HG03575 (cell line): ENCODE data around the gene ANO2.

ENCODE experiments used
- ATAC-seq: cut with Tn5 transposase; IDR thresholded peaks from one replicate; pipeline ENCODE4 v1.9.1; 2021; ENCODE audit not compliant: unreplicated experiment, insufficient number of reproducible peaks, low FRiP score; ENCODE audit errors: extremely low read depth

Gene ANO2

DNA sequence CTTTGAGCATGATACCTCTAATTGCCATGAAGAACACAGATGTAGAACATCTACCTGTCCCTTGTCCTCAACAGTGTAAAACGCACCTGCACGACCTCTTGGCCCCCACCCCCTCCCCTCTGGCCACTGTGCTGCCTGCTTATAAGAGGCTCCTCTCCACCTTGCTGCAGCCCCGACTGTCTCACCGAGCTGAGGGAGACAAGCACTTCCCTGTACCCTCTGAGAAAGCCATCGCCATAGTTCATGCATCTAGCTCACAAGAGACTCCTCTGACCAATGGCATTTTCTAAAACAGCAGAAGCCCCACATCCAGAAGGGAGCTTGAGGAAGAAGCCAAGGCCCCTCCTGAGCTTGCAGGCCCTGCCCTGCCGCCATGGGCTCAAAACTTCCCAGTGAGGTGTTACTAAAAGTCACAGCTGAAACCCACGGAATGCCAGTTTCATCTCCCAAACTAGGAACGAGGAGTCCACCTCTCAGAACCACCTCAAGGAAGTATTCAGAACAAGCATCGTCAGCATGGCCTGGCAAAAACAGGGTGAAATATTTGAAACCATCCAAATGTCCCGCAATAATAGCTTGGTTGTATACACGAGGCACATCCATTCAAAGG, 21.5 kb upstream of the ANO2 start:
- no peak for ATAC-seq

DNA sequence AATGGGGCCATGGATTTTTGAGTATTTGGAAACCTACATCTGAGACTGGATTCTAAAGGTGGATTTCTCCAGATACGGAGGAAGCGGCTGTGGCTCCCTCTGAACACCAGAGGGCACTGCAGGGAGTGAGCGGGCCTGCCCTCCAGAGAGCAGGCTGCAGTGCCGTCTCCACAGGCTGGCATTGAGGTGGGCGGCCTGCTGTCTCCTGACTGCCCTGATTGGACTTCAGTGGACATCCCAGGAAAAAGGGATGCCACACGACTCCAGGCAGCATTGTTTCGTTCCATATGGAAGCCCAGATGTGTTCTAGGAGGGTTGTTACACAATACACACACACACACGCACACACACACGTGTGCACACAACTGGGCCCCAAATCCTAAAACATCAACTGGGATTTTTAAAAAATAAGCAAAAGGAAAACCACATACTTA, 20.9 kb upstream of the ANO2 start:
- ATAC-seq = no peak

DNA sequence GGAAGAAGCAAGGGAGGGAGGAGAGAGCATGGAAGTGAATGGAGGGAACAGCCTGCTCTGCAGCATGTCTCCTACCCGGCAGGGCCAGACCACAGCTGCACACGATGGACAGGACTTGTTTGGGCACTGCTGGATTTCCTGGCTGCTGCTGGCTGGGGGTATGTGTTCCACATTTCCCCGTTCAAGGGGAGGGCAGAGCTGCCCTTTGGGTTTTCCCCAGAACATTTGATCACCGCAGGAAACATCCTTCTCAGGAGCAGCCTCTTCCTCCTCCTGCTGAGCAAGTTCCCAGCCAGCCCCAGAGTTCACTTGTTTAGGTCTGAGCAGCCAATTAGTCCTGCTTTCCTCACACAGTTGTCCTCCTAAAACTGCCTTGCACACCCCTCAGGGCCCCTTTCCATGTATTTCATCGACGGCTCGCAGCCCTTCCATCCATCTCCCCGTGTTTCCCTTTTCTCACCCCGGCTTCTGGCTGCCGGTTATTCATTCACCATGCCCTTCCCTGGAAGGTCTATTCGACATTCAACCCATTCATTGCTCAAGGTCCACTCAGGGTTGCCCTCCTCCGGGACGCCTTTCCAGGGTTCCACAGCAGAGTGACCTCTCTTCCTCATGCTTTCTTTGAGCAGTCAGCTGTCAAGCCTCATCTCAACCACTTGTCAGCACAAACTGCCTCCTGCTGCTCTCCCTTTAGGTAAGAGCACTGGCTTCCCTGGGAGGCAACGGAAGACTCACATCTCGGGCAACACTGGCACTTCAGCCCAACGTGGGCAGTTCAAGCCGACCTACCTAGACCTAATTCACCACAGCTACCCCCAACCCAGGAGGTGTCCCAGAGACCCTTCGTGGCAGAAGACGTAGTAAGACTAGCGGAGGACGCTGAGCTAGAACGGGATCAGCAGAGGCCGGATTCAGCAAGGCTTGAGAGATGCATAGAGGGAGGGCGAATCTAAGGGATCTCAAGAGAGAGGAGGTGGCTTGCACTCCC, 20.1 kb upstream of the ANO2 start:
- ATAC-seq = no peak

DNA sequence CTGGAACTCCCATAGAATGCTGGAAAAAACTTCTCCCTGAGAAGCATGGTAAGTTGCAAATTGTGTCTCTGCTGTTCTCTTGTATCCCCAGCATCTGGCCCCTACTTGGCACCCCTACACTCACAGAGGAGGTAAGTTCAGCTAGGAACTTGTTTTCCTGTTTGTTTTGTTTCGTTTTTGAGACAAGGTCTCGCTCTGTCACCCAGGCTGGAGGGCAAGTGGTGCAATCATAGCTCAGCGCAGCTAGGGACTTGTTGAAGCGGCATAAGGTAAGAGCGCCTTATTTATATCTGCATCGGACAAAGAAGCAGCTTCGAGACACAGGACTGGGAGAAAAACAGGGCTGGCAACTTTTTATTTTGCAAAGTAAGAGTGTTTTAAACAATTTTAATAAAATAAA, 18.5 kb upstream of the ANO2 start:
- no peak for ATAC-seq

DNA sequence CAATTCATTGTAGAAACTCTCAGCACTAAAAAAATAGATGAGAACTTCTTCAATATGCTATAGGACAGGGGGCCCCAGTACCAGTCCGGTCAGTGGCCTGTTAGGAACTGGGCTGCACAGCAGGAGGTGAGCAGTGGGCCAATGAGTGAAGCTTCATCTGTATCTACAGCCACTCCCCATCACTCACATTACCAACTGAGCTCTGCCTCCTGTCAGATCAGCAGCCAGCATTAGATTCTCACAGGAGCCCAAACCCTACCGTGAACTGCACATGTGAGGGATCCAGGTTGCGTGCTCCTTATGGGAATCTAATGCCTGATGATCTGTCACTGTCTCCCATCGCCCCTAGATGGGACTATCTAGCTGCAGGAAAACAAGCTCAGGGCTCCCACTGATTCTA, 15.7 kb upstream of the ANO2 start:
- ATAC-seq = no peak

DNA sequence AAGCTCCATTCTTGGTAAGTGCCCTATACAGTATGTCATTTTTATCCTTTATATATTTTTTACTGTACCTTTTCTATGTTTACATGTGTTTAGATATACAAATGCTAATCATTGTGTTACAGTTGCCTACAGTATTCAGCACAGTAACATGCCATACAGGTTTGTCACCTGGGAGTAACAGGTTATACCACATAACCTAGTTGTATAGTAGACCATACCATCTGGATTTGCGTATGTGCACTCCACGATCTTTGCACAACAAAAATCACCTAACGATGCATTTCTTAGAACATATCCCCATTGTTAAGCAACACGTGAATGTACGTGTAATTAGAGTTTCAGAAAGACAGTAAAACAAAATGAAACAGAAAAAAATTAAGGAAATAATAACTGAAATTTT, 11.9 kb upstream of the ANO2 start:
- ATAC-seq = no peak

DNA sequence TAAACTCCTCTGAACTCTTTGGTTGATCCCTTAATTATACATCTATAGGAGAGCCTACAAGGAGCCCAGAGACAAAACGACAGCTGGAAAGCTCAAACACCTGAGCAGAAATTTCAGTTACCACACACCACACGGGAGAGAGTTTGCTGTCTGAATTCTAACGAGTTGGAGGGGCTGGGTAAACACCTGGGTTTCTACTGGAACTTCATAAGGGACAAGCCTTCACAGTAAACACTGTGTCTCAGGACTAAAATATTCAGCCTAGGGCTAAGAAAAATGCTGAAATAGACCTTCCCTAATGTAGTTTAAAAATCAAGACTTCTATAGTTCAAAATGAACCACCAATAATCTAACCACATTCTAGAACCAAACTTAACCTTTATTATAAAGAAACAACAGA, 9.6 kb upstream of the ANO2 start:
- no peak for ATAC-seq

DNA sequence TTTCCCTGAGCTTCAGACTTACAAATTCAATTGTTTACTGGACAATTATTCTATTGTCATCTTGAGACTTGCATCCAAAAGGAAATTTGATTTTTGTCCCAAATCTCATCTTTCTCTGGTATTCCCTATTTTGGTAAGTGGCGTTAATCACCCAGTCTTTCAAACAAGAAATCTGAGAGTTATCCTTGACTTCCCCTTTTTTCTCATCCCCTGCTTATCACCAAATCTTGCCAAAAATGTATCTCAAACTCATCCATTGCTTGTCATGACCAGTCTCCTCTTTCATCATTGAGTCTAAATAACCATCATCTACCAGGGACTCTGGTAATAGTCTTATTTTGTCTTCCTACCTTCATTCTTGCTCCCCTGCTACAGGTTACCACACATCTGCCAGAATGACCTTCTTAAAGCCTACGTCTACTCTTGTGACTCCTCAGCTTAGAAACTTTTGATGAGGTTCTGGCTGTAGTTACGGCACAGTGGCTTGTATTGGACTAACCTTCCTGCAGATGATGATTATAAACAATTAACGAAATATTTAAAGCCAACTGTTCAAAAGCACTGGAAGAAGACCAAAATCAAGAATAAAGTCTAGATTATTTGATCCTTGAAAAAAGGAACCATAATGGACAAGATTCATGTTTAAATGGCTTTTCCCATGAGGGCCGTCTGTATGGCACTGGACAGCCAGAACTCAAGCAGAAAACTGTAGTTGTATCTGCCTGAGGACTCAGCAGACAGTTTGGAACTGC, 9.0 kb upstream of the ANO2 start:
- ATAC-seq = no peak

DNA sequence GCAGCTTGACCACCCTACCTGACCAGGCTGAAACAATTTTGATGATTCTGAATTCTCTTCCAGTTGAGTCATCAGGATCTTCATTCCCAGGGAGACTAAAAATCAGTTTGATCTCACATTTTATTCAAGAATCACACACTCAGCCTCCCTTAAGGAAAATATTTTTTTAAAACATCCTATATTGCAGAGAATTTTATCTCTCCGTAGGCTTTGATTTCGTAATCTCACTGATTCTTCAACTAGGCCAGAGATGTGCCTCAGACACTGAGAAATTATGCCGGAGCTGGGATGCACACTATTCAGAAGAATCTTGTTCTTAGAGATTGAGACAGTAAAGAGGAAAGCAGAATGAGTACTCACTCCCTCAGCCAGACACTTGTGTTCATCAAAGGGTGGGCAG, 7.0 kb upstream of the ANO2 start:
- ATAC-seq = no peak

DNA sequence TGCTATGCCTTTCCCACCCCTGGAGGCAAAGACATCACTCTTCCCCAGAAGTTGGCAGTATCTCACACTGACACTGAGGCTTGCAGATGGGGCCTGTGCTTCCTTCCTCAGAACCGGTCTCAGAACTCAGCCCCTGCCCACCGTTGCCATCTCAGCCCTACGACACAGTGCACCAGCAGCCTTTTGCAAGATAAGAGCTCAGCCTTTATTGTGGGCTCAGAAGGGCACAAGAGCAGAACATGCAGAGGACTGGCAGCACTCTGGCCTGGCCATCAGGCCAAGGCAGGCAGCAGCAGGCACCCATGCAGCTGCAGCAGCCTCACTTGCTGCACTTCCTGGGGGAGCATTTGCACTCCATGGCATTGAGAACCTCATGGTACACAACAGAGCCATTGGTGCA, 3.6 kb upstream of the ANO2 start:
- no peak for ATAC-seq

DNA sequence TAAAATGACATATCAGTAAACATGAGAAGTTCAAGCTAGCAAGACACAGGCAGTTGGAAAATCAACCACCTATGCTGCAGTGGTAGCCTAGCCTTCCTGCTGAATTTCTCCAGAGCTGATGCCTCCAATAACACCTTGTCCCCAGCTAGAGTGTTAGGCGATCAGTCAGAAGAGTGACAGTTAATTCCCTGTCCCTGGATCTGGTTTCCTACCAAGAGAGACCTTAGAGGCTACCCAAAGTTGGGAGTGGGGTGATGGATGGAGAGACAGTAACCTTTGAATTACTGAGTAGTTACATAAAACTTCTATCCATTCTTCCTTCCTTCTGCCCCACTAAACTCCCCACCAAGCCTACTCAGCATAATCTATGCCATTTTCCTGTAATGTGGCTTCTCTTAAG, 1.9 kb upstream of the ANO2 start:
- ATAC-seq = no peak

DNA sequence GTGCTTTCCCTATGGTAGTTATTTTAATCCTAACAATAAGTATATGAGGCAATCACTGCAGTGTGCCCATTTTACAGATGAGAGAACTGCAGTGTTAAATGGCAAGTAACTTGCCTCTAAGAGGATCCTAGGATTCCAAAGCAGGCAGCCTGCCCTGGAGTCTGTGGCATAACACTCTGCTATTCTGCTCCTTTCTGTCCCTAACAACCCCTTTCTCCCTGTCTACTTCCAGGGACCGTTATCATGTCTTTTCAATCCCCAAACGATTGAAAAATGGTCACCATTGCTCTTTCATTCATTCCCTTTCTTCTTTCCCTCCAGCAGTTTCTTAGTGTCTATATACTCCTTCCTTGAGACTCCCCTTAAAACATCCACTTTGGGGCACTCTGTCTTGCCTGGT, 1.3 kb upstream of the ANO2 start:
- ATAC-seq = no peak

DNA sequence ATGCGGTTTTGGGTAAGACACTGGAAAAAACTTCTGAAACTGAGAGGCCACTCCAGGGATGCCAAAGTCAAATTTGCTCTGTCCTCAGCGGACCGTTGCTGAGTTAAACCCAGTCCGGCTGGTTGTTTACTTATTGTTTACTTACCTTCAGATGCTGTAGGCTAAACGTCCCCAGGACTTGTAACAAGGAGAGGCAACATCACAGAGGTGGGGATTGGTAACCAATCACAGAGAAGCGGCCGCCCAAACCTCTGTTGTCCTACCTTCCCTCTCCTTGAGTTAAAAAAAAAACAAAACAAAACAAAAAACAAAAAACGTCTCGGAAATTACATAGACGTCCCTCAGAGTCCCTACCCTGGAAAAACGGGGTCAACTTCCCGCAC, 380 bp downstream of the ANO2 start:
- ATAC-seq = no peak

DNA sequence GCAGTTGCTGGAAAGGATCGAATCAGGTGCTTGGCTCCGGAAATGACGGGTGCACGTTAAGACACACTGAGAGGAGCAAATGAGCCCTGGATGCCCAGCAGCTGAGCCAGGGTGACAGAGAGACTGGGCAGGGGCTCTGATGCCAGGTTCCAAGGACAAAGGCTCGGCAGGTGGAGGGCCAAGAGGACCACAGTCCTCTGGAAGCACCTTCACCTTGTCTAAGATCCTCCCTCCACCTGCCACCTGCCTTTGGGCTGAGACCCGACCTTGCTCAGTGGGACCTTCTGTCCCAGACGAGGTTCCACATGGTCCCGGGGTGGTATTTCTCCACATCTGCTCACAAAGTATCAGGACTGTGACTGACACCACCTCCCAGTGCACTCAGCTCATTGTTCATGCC, 1.0 kb downstream of the ANO2 start:
- ATAC-seq = no peak

DNA sequence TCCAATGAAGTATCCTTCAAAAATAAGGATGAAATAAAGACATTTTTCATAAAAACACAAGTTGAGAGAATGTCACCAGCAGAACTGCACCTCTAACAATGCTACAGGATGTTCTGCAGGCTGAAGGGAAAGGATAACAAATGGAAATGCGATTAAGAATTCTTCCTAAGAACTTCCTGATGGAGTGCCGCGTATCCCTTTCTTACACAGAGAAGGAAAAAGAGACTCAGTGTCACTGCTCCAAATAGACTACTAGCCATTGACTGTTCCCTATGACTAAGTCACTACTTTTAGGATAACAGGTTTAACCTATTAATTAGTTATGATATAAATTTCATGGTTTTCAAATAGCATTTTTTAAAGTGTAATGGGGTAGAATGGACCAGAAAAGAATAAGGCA, 3.2 kb downstream of the ANO2 start:
- no peak for ATAC-seq

DNA sequence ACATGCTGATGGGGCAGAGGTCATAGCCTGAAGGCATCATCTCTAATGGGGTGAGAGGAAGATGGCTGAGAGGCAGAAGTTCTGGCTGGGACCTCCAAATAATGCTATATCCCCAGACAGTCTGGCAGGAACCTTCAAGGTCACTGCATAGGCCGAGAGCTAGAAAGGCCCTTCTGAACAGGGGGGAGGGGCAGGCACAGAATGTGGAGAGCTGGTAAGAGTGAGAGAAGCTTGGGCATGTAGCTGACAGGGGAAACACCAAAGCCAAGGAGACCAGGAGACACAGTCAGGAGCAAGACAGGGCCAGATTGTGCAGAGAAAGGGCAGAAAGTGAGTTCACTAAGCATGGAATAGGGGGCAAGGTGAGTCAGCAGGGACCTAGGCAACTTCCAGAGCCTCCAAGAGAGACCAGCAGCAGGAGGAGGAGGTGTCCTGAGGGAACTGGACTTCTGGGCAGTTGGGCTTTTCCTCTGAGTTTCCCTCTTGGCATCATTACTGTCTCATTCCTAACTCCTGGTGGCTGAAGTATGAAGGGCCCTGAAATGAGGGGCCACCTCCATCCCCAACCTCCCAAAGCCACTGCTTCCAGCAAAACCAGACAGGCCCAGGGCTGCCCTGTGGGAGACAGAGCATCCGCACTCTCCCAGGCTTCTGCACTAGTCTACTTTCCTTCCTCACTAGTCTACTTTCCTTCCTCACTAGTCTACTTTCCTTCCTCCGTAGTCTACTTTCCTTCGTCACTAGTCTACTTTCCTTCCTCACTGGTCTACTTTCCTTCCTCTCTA, 17.1 kb downstream of the ANO2 start:
- no peak for ATAC-seq

DNA sequence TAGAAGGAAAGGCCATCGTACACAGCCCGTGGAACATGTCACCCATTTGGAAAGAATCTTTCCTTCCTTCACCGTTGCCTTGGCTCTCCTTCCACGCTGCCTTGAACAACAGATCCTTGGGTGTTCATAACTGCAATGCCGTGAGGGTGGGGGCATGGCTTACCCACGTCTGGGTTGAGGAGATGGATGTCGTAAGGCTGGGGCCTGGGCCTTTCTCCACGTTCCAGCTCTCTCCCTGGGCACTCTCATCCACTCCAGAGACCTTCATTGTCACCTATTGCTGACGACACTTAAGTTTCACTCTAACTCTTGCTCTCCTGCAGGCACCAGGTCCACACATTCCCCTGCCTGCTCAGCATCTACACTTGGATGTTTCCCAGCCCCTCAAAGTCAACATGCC, 19.4 kb downstream of the ANO2 start:
- no peak for ATAC-seq

DNA sequence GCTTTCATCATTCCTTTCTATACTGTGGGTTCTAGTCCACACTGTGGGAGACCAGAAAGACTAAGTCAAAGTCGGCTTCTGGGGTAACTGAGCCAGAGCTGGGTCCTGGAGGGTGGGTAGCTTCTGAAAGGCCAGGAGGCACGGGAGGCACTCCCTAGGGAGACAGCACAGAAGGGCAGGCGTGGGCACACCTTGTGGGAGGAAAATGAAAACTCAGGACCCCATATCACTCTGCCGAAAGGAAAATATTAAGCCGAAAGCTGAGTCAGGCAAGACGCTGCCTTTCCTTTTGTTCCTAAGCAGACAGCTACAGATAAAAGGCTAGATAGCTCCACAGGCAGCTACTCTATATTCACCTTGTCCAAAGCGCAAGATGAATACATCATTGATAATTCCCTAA, 20.7 kb downstream of the ANO2 start:
- ATAC-seq = no peak

DNA sequence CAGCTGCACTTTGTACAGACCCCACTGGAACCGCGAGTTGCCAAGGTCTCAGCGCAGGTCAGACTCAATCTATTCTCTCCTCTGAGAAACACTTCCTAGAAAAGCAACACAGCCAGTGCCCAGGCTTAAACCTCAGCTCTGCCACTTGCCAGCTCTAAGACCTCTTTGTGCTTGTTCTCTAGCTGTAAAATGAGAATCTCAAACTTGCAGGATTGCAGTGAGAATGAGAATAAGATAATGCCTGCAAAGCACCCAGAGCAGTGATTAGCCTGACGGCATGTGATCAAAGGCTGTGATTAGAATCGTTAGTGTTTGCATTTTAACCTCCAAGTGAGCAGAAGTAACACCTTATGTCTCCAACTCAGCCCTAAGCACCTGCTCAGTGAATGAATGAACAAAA, 21.3 kb downstream of the ANO2 start:
- ATAC-seq = no peak
